Islet precursor cell (in vitro differentiated cells): Measurements from ENCODE around the gene MELTF.

Experiments used
- DNase-seq: peaks from one replicate; pipeline ENCODE4 v3.0.0-alpha.2; 2018

The MELTF gene

GRCh38 chr3:197026481-197026866, 3.1 kb downstream of the MELTF start:
- peak; percentile 58 for DNase-seq

- DNase-seq, result peak; percentile 50
Observed at GRCh38 chr3:197025736-197026480, 3.7 kb downstream of the MELTF start.

- peak; percentile 42 for DNase-seq
Observed at GRCh38 chr3:197024881-197025735, 4.5 kb downstream of the MELTF start.

- DNase-seq, result peak; percentile 52
Observed at GRCh38 chr3:197023998-197024651, 5.5 kb downstream of the MELTF start.

GRCh38 chr3:197023241-197023997, 6.2 kb downstream of the MELTF start:
- peak; percentile 44 for DNase-seq

GRCh38 chr3:197022405-197023231, 7.0 kb downstream of the MELTF start:
- DNase-seq, result peak; percentile 52

- no peak for DNase-seq
Observed at GRCh38 chr3:197021729-197022404, 7.8 kb downstream of the MELTF start.

- DNase-seq, result peak; percentile 46
Observed at GRCh38 chr3:197021231-197021630, 8.4 kb downstream of the MELTF start.

GRCh38 chr3:197019535-197019934, 10.1 kb downstream of the MELTF start:
- peak; percentile 35 for DNase-seq

- DNase-seq, result peak; percentile 78
Observed at GRCh38 chr3:197019021-197019420, 10.6 kb downstream of the MELTF start.

GRCh38 chr3:197017003-197017402, 12.6 kb downstream of the MELTF start:
- DNase-seq, result no peak

- no peak for DNase-seq
Observed at GRCh38 chr3:197015790-197016736, 13.6 kb downstream of the MELTF start.

- no peak for DNase-seq
Observed at GRCh38 chr3:197014942-197015575, 14.6 kb downstream of the MELTF start.

GRCh38 chr3:197014024-197014423, 15.6 kb downstream of the MELTF start:
- DNase-seq, result no peak

GRCh38 chr3:197012540-197012883, 17.1 kb downstream of the MELTF start:
- DNase-seq, result no peak

- no peak for DNase-seq
Observed at GRCh38 chr3:197011780-197012539, 17.7 kb downstream of the MELTF start.

- DNase-seq, result no peak
Observed at GRCh38 chr3:197010556-197011351, 18.9 kb downstream of the MELTF start.

GRCh38 chr3:197009532-197010019, 20.0 kb downstream of the MELTF start:
- no peak for DNase-seq
